ENCODE data around the gene MIER3.

GRCh38 chr5:56951126-56951945, 587 bp downstream of the MIER3 start:
- no peak for TF ChIP-seq GATA3 (IDR thresholded peaks at IDR 0.05; ENCODE audit: low read depth, low read length)
- TF ChIP-seq GATA2 (IDR thresholded peaks at IDR 0.05; ENCODE audit: low read depth, low read length), result no peak
